SK-N-SH (cell line): Measurements from ENCODE around the gene DDX28. TPM values are rescaled to one million over a fixed set of nuclear protein-coding genes. Genes with fewer than 3 reads are reported as not detected.

ENCODE experiments used
- CTCF ChIA-PET: fragments of 300-600, 350-600 bp; formaldehyde crosslinking; extraction: SDS; loops from one replicate; lab custom pipeline; 2021; lab: Yijun Ruan, JAX
- POLR2A ChIA-PET: fragments of 350-600 bp; sonication (Branson Sonifier 250); formaldehyde crosslinking; extraction: SDS; loops from one replicate; lab custom pipeline; 2020; ENCODE audit warnings: antibody characterized with exemption, inconsistent platforms; lab: Yijun Ruan, JAX
- DNase-seq: peaks from one replicate; pipeline ENCODE4 v3.0.0; 2012
- H2AFZ ChIP-seq: fragments of 200-600 bp; sonication (generic); 2 replicates; pipeline ENCODE4 v1.8.1; 2016; ENCODE audit warnings: antibody characterized with exemption, mild to moderate bottlenecking, low read depth
- H3F3A ChIP-seq: fragments of 200-600 bp; sonication (generic); replicated peaks from 2 replicates; pipeline ENCODE3; 2016; ENCODE audit warnings: antibody characterized with exemption, mild to moderate bottlenecking; ENCODE audit not compliant: insufficient read depth
- H3K27ac ChIP-seq, 2 experiments: fragments of 200-500 bp in 1 of 2; fragments of 200-600 bp in 1 of 2; sonication (Bioruptor generic) in 1 of 2; sonication (generic), shearing (Covaris generic) in 1 of 2; 2 replicates each; pipeline versions ENCODE4 v1.5.1 to v1.6.1; 2014 to 2016; ENCODE audit warnings: low read depth in 2 of 2, inconsistent platforms in 1 of 2, low read length in 1 of 2, mild to moderate bottlenecking in 1 of 2, mixed read lengths in 1 of 2
- H3K27me3 ChIP-seq: fragments of 200-600 bp; sonication (generic), shearing (Covaris generic); 2 replicates; pipeline ENCODE4 v1.6.1; 2016; ENCODE audit warnings: mixed run types; ENCODE audit not compliant: insufficient read depth
- H3K36me3 ChIP-seq, 2 experiments: fragments of 200-500 bp in 1 of 2; fragments of 200-600 bp in 1 of 2; sonication (Bioruptor generic) in 1 of 2; sonication (generic) in 1 of 2; replicated peaks in 1 of 2; 2 replicates each; pipeline versions ENCODE3 to v1.5.1; 2014 to 2016; ENCODE audit warnings: low read length in 1 of 2, mild to moderate bottlenecking in 1 of 2; ENCODE audit not compliant: insufficient read depth in 2 of 2, control insufficient read depth in 1 of 2
- H3K4me1 ChIP-seq, 2 experiments: fragments of 200-500 bp in 1 of 2; fragments of 200-600 bp in 1 of 2; sonication (Bioruptor generic) in 1 of 2; sonication (generic), shearing (Covaris generic) in 1 of 2; 2 replicates each; pipeline versions ENCODE4 v1.5.1 to v1.6.1; 2014 to 2016; ENCODE audit warnings: low read depth in 1 of 2, low read length in 1 of 2, mixed run types in 1 of 2; ENCODE audit not compliant: insufficient read depth in 2 of 2, control insufficient read depth in 1 of 2
- H3K4me2 ChIP-seq: fragments of 200-600 bp; sonication (generic), shearing (Covaris generic); 2 replicates; pipeline ENCODE4 v1.6.1; 2017; ENCODE audit warnings: mixed run types
- H3K4me3 ChIP-seq, 2 experiments: fragments of 200-500 bp in 1 of 2; fragments of 200-600 bp in 1 of 2; sonication (Bioruptor generic) in 1 of 2; sonication (generic), shearing (Covaris generic) in 1 of 2; 2 replicates each; pipeline versions ENCODE4 v1.5.1 to v1.8.1; 2014 to 2016; ENCODE audit warnings: low read depth in 2 of 2, inconsistent platforms in 1 of 2, low read length in 1 of 2, mild to moderate bottlenecking in 1 of 2, mixed read lengths in 1 of 2, moderate library complexity in 1 of 2
- H3K79me2 ChIP-seq: fragments of 200-600 bp; sonication (generic); 2 replicates; pipeline ENCODE4 v1.8.1; 2017; ENCODE audit warnings: mild to moderate bottlenecking; ENCODE audit not compliant: insufficient read depth
- H3K9ac ChIP-seq: fragments of 200-600 bp; sonication (generic); 2 replicates; pipeline ENCODE4 v1.6.1; 2017; ENCODE audit warnings: mixed run types
- H3K9me2 ChIP-seq: fragments of 200-600 bp; sonication (generic); 2 replicates; pipeline ENCODE4 v1.6.1; 2017; ENCODE audit warnings: mixed run types
- H3K9me3 ChIP-seq: fragments of 200-600 bp; sonication (generic); 2 replicates; pipeline ENCODE4 v1.6.1; 2017; ENCODE audit warnings: mixed run types, mild to moderate bottlenecking, moderate library complexity
- H4K20me1 ChIP-seq: fragments of 200-600 bp; sonication (generic); 2 replicates; pipeline ENCODE4 v1.6.1; 2017; ENCODE audit warnings: mild to moderate bottlenecking, mixed run types; ENCODE audit not compliant: insufficient read depth
- CTCF ChIP-seq: fragments of 200-600 bp; sonication (generic); IDR thresholded peaks from 2 replicates; pipeline ENCODE4 v1.6.1; 2017; ENCODE audit warnings: antibody characterized with exemption, mild to moderate bottlenecking, moderate library complexity
- ELF1 ChIP-seq: IDR thresholded peaks from 2 replicates; pipeline ENCODE4 v1.4.0; 2012
- EP300 ChIP-seq, 2 experiments: IDR thresholded peaks; 2 replicates each; pipeline versions ENCODE4 v1.4.0 to v1.6.1; 2012; ENCODE audit warnings: borderline replicate concordance in 1 of 2, low read depth in 1 of 2, low read length in 1 of 2
- FOXM1 ChIP-seq: IDR thresholded peaks from 2 replicates; pipeline ENCODE4 v1.4.0; 2012; ENCODE audit warnings: low read depth, mild to moderate bottlenecking
- IRF3 ChIP-seq: fragments of 150-350 bp; IDR thresholded peaks from 2 replicates; pipeline ENCODE4 v1.6.1; 2016; ENCODE audit warnings: mild to moderate bottlenecking, low read depth, low read length
- JUND ChIP-seq: IDR thresholded peaks from 2 replicates; pipeline ENCODE4 v1.4.0; 2012
- NFIC ChIP-seq: IDR thresholded peaks from 2 replicates; pipeline ENCODE4 v1.4.0; 2012; ENCODE audit warnings: borderline replicate concordance
- NRF1 ChIP-seq: IDR thresholded peaks from 2 replicates; pipeline ENCODE4 v1.6.1; 2012; ENCODE audit warnings: low read depth, mild to moderate bottlenecking, low read length
- PBX3 ChIP-seq: IDR thresholded peaks from 2 replicates; pipeline ENCODE4; 2012
- POLR2AphosphoS5 ChIP-seq: IDR thresholded peaks from 2 replicates; pipeline ENCODE4 v1.6.1; 2012; ENCODE audit warnings: low read depth, low read length
- RAD21 ChIP-seq: IDR thresholded peaks from 2 replicates; pipeline ENCODE4 v1.6.1; 2012; ENCODE audit warnings: mild to moderate bottlenecking, low read length
- RCOR1 ChIP-seq: fragments of 150-350 bp; IDR thresholded peaks from 2 replicates; pipeline ENCODE4 v1.6.1; 2017; ENCODE audit warnings: antibody characterized with exemption, low read length
- RFX5 ChIP-seq: IDR thresholded peaks from 2 replicates; pipeline ENCODE4 v1.6.1; 2012; ENCODE audit warnings: mild to moderate bottlenecking, improper control_type of control experiment, low read length
- RXRA ChIP-seq: IDR thresholded peaks from 2 replicates; pipeline ENCODE4 v1.4.0; 2012; ENCODE audit warnings: low read depth, mild to moderate bottlenecking, borderline replicate concordance
- SIN3A ChIP-seq: IDR thresholded peaks from 2 replicates; pipeline ENCODE4 v1.6.1; 2012; ENCODE audit warnings: low read depth, mild to moderate bottlenecking, low read length, moderate library complexity, borderline replicate concordance
- SMC3 ChIP-seq: IDR thresholded peaks from 2 replicates; pipeline ENCODE4 v1.6.1; 2012; ENCODE audit warnings: low read depth, low read length, improper control_type of control experiment
- TAF1 ChIP-seq: IDR thresholded peaks from 2 replicates; pipeline ENCODE4 v1.6.1; 2012; ENCODE audit warnings: low read depth, mild to moderate bottlenecking, low read length, moderate library complexity, borderline replicate concordance
- TCF12 ChIP-seq: IDR thresholded peaks from 2 replicates; pipeline ENCODE4 v1.4.0; 2012
- USF2 ChIP-seq: fragments of 150-350 bp; IDR thresholded peaks from 2 replicates; pipeline ENCODE4 v1.6.1; 2017; ENCODE audit warnings: antibody characterized with exemption, low read length, low read depth, borderline replicate concordance
- YY1 ChIP-seq: IDR thresholded peaks from 2 replicates; pipeline ENCODE4 v1.4.0; 2012; ENCODE audit warnings: low read depth, mild to moderate bottlenecking
- WGBS: methylation state at CpG from one replicate; pipeline ENCODE4 v1.1.6; 2017; ENCODE audit warnings: low lambda C conversion rate; 5-methylcytosine and 5-hydroxymethylcytosine counted together
- polyA plus RNA-seq, 3 experiments: library from polyadenylated mRNA; depleted of rRNA; stranded (reverse); fragments of >200 nt; gene quantifications; 2 replicates each; pipeline ENCODE4 v1.2.3, GENCODE V29; 2012
- small RNA-seq, 7 experiments: library from RNA; depleted of rRNA; stranded (forward); fragments of <200 nt; gene quantifications; one replicate each; pipeline ENCODE3, GENCODE V24; 2012

Gene DDX28
- polyA plus RNA-seq, 1 of the 3 experiments (the other 2 are of a cell fraction): 10.8 TPM

- TF ChIP-seq RAD21 (no peak), IRF3 (no peak), EP300 (IDR thresholded peaks at IDR 0.05; ENCODE audit: borderline replicate concordance in 1 of 2, low read depth in 1 of 2, low read length in 1 of 2) (no peak), RCOR1 (no peak), RFX5 (no peak), TCF12 (no peak), USF2 (no peak), RXRA (no peak), POLR2AphosphoS5 (no peak), NRF1 (no peak), YY1 (no peak), SMC3 (no peak), CTCF (no peak), PBX3 (no peak), JUND (no peak), FOXM1 (no peak), TAF1 (no peak), SIN3A (no peak), NFIC (no peak), ELF1 (no peak)
- WGBS: 96% methylated on average over 9 of the region's 9 CpGs
- Histone ChIP-seq H3K9ac (no peak overlapping the region), H3K27ac (no peak overlapping the region), H3K27me3 (no peaks in the 10 kb centered on the region; the same call in 1 of the 2 replicates), H3K4me1 (peaks cover 9 to 22% of the 10 kb centered on the region in 2 experiments; a peak in 3 of 4 replicates), H4K20me1 (peaks cover 12% of the 10 kb centered on the region), H3K9me2 (no peaks in the 10 kb centered on the region), H3K9me3 (no peaks in the 10 kb centered on the region), H2AFZ (no peak overlapping the region), H3F3A (peaks cover 4% of the 10 kb centered on the region), H3K4me2 (no peak overlapping the region), H3K36me3 (no peaks in the 10 kb centered on the region), H3K79me2 (peaks cover 22% of the 10 kb centered on the region), H3K4me3 (no peak overlapping the region)
- no peak for DNase-seq
- POLR2A ChIA-PET: no interaction called here
- CTCF ChIA-PET: interaction anchor here (1.0 to 1.8 kb wide), 3 partner anchors 11 to 21 kb away, joined by 3 to 4 read pairs (median 3); no protein-coding TSS in a partner anchor
Measured at GRCh38 chr16:67971111-67971510, 51.9 kb downstream of the DDX28 start.

Small RNA genes lying within 50 kb of the gene (small RNA-seq; reads per million reads assigned to genes)
- gene RNU6-359P: 0 to 0.21 (median 0) reads per million in 7 experiments

Other genes starting within 250 kb of the DDX28 start
- 11.9 and 12.1 TPM in 2 replicates for gene RANBP10, start 216.7 kb downstream of the DDX28 start, polyA plus RNA-seq (2012; rRNA removed)
- 4.4 and 6.8 TPM in 2 replicates for gene TSNAXIP1, start 216.3 kb downstream of the DDX28 start, polyA plus RNA-seq (2012; rRNA removed)
- gene THAP11, start 180.9 kb downstream of the DDX28 start, polyA plus RNA-seq (2012; rRNA removed): 32.3 and 34.8 TPM in 2 replicates
- 287 and 449 TPM in 2 replicates for gene NUTF2, start 176.3 kb downstream of the DDX28 start, polyA plus RNA-seq (2012; rRNA removed)
- 48.6 and 57.6 TPM in 2 replicates for gene CENPT, start 175.5 kb downstream of the DDX28 start, polyA plus RNA-seq (2012; rRNA removed)
- gene EDC4, start 150.2 kb downstream of the DDX28 start, polyA plus RNA-seq (2012; rRNA removed): 38.0 and 45.1 TPM in 2 replicates
- gene NRN1L, start 138.3 kb downstream of the DDX28 start, polyA plus RNA-seq (2012; rRNA removed): 0.41 and 0.45 TPM in 2 replicates
- 30.1 and 31.4 TPM in 2 replicates for gene PSKH1, start 130.0 kb downstream of the DDX28 start, polyA plus RNA-seq (2012; rRNA removed)
- gene CTRL, start 91.4 kb downstream of the DDX28 start, polyA plus RNA-seq (2012; rRNA removed): 1.3 and 1.9 TPM in 2 replicates
- gene PSMB10, start 86.4 kb downstream of the DDX28 start, polyA plus RNA-seq (2012; rRNA removed): 52.7 and 57.8 TPM in 2 replicates
- 11.1 and 14.4 TPM in 2 replicates for gene LCAT, start 79.1 kb downstream of the DDX28 start, polyA plus RNA-seq (2012; rRNA removed)
- gene SLC12A4, start 54.6 kb downstream of the DDX28 start, polyA plus RNA-seq (2012; rRNA removed): 54.3 and 75.8 TPM in 2 replicates
- not detected in 2 replicates for gene DPEP3, start 42.7 kb downstream of the DDX28 start, polyA plus RNA-seq (2012; rRNA removed)
- gene DPEP2, start 23.7 kb downstream of the DDX28 start, polyA plus RNA-seq (2012; rRNA removed): not detected in 2 replicates
- not detected in 2 replicates for gene DPEP2NB, start 7.3 kb downstream of the DDX28 start, polyA plus RNA-seq (2012; rRNA removed)
- gene DUS2, start 52 bp upstream of the DDX28 start, polyA plus RNA-seq (2012; rRNA removed): 16.1 and 16.5 TPM in 2 replicates
- 5.7 and 7.8 TPM in 2 replicates for gene NFATC3, start 62.1 kb upstream of the DDX28 start, polyA plus RNA-seq (2012; rRNA removed)
- gene ESRP2, start 212.9 kb upstream of the DDX28 start, polyA plus RNA-seq (2012; rRNA removed): 0.07 and 0.39 TPM in 2 replicates
- 22.0 and 23.9 TPM in 2 replicates for gene PLA2G15, start 222.1 kb upstream of the DDX28 start, polyA plus RNA-seq (2012; rRNA removed)
- 19.0 and 37.3 TPM in 2 replicates for gene SLC7A6, start 241.3 kb upstream of the DDX28 start, polyA plus RNA-seq (2012; rRNA removed)